DMS153 treated with DMSO at 0.1 percent for 48 hours (cell line): ENCODE data around the gene NHLRC4.

Experiments
- DNase-seq: peaks from one replicate; lab custom pipeline; 2025; ENCODE audit not compliant: unreplicated experiment; lab: John Stamatoyannopoulos, UW

Gene NHLRC4

DNA sequence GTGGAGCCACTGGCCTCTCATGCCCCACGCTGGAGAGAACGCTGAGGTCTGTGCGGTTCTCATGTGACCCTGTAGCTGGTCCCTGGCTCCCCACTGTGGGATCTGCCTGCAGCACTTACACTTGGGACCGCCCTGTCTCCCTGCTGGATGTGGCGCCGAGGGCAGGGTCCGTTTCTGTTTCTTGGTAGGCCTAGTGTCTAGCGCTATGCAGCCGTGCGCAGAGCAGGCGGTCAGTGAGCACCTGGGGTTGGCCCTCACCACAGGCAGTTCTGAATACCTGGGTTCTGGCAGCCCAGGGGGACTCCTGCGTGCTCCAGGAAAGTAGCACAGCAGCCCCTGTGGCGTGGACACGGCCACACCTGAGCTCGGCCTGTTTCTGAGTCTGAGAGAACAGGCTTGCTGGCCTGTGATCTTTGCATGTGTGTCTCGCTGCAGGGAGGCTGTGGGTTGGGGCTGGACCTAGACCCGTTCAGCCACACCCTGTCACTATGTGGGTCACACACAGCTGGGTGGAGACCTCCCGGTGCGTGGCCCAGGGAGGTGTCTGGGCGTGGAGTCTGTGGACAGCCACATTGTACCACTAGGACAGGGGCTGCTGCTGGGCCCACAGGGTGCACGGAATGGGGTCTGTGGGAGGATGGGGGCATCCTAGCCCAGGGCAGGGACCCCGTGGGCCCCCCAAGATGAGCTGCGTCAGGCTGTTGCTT is 36.5 kb upstream of the NHLRC4 start:
- no peak for DNase-seq

DNA sequence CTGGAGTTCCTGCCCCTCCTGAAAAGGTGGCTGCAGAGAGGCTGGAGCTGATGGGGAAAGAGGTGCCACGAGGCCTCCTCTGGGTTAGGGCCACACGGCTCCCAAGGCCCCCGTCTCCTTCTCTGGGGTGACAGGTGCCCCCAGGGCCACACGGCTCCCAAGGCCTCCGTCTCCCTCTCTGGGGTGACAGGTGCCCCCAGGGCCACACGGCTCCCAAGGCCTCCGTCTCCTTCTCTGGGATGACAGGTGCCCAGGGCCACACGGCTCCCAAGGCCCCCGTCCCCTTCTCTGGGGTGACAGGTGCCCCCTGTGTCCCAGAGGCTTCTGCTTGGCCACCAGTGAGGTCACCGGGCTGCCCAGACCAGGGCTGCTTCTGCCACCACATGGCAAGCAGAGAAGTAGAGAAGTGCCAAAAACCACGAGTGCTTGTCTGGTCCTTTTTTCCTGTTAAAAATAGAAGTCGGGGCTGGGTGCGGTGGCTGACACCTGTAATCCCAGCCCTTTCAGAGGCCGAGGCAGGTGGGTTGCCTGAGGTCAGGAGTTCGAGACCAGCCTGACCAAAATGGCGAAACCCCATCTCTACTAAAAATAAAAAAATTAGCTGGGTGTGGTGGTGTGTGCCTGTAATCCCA is 35.2 kb upstream of the NHLRC4 start:
- DNase-seq = no peak

DNA sequence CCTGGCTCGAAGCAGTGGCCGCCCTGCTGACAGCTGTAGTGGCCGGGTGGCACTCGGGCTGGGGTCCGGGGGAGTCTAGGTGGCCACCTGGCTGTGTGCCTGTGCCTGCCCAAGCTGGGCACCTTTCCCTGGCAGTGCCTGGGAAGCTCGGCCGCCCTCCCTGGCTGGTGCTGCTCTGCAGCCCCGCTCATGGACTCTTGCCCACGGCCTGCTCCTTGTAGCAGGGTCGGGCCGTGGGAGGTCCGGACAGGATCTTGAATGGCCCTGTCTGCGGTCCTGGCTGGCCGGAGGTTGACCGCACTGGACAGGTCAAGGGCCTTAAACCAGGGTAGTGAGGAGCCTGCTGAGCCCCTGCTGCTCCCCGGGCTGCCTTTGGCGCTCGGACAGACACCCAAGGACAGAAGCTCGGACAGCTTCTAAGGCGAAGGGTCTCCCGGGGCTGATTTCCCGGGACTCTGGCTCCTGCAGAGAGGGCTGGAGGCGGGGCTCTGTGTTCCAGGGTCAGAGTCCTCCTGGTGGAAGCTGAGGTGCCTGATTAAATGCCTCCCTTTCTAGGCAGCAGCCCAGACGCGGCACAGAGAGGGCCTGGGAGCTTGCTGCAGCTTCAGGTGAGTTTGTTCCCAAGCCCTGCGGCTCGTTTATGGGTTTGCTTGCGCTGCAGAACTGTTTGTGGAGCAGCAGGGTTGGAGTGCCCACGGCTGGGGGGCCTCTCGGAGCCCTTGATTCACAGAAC is 33.2 kb upstream of the NHLRC4 start:
- DNase-seq = no peak

DNA sequence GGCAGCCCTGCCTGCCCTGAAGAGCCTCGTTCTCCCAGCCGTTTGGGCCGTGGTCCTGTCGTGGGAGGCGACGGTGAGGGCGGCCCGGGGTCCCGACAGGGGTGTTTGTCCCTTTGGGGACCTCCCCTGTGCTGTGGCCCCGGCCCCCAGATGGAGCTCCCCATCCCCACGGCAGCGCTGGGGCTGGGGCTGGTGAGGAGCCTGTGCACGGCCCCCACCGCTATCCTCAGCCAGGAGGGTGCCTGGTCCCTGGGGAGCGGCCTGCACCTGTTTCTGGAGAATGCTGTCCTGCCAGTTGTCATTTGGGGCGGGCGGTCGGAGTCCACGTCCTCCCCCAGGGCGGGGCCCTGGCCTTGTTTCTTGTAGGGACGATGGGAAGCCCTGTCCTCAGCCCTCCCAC is 32.7 kb upstream of the NHLRC4 start:
- DNase-seq = no peak

DNA sequence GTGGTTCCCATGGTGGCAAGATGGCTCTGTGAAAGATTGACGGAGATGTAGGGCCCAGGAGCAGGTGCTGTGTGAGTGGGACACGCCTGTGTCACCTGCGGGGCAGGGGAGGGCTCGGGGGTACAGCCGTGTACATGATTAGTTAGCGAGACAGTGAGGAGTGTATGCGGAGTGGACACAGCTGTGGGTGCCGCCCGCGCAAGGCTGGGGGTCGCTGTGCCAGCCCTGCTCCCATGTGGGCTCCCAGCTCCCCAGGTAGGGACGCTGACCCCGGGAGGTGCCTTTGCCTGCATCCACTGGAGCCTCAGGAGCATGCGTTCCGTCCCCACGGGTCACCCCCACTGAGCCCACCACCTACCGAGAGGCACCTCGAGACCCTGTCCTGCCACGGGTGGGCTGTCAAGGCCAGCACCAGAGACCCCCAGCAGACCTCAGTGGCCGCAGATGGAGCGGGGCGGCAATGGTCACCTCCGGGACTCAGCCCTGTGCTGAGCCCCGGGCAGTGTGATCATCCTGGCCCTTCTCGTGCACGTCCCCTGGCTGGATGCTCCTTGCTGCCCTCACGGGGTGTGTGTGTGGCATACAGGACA is 31.9 kb upstream of the NHLRC4 start:
- no peak for DNase-seq

DNA sequence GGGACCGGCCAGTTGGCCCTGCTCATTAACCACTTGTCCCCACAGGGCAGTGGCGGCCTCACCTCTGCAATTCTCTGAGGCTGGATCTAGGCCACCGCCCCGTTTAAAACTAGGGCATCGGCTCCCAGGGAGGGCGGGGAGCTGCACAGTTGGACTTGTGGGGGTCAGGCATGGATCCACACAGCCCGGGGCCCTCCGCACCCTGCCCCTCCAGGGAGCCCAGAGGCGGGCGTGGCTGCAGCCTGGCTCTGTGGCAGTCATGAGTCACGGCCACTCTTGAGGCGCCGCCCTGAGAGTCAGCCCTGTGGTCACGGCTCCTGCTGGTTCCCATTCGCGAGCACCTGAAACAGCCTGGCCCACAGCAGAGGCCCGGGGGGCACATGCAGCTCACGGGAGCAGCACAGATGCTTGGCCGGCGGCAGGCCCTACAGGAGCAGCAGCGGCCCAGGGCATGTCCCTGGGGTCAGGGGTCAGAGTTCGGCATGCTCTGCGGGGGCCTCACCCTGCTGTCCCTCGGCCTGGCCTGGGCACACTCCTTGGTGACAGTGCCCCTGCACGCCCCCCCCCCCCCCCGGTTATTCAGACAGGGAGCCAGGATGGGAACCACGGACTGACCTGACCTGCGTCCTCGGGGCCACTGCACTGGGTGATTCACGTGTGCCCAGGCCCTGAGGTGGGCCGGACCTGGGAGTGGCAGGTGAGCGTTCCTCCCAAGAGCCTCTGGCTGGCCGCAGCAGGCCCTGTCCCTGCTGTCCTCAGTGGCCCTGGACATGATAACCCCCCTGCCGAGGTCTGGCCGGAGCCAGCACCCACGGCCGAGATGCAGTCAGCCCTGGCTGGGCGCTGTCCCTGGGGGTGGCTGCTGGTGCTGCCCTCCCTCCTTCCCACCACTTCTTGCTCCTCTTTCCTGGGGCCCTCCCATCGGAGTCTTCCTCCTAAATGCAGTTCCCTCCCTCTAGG is 31.1 kb upstream of the NHLRC4 start:
- no peak for DNase-seq

DNA sequence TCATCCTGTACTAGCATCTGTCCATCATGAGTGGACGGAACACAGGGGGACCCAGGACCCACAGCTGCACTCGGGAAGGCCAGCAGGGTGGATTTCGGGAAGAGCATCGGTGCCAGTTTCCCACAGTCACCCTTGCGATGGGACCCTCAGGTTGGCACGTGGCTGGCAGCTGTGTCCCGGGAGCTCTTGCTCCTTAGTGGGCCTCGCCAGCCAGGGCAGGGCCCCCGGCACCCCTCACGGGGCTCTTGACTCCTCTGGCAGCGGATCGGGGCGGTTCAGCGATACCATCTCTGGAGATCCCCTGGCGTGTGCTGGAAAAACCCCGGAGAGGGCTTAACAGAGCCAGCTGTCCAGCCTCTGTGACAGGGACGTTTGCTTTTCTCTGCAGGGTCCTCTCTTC is 30.1 kb upstream of the NHLRC4 start:
- DNase-seq = no peak

DNA sequence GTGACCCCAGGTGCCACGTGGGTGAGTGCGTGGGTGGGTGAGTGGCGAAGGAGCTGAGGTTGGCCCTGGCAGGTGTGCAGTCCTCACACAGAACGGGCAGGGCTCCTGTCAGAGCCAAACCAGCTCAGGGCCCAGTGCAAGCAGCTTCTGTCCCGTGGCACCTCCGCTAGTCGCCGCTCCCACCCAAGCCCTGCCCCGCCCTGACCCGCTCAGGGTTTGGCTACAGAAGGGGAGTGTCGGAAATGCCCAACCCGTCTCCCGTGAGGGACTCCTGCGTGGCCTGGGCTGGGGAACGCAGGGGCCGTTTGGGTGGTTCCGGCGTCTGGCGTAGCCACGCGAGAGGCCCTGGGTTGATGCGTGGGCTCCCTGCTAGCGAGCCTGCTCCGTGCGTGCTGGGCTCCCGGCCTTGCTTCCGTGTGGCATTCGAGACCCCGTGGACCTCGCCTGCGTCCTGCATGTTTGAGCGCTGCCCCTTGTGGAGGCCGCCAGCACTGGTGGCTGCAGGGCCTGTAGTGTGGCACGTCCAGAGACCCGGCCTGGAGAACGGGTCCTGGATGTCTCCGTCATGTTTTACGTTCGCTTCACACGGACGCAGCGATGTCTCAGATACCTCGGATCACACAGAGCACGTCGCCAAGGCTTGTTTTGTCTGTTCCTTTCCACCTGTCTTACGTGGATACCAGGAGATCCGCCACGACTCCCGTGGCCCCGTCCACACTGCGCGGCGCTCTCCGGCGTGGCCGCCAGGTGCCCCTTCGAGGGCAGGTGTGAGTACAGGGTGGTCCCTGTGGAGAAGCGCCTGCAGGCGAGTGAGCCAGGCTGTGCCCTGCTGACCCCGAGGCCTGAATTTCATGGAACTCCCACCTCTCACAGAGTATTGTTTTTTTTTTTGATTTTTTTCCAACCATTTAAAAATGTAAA is 29.1 kb upstream of the NHLRC4 start:
- no peak for DNase-seq

DNA sequence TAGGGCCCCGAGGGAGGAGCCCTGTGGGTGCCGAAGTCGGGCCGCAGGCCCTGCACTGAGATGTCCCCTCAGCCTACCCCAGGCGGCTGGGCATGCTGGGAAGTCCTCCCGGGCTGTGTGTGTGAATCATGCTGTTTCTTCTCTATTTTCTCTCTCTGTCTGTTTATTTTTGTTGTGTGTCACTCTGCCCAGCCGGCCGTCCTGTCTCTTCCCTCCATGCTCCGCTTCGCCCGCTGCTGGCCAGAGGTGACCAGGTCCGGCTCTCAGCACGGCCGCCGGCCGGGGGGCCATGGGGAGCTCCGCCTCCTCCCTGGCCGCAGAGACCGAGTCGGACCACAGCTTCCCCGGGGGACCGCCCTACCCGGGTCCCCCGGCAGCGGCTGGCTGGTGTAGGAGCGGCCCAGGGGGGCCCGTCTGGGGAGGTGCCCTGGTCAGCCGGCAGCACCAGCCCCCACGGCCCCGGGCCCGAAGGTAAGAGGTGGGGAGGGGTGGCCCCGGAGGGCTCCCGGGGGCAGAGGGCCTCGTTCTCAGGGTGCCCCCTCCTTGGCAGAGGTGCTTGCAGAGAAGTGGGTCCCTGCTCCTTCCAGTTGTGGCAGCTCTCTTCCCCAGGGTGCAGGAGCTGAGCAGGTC is 26.8 kb upstream of the NHLRC4 start:
- no peak for DNase-seq

DNA sequence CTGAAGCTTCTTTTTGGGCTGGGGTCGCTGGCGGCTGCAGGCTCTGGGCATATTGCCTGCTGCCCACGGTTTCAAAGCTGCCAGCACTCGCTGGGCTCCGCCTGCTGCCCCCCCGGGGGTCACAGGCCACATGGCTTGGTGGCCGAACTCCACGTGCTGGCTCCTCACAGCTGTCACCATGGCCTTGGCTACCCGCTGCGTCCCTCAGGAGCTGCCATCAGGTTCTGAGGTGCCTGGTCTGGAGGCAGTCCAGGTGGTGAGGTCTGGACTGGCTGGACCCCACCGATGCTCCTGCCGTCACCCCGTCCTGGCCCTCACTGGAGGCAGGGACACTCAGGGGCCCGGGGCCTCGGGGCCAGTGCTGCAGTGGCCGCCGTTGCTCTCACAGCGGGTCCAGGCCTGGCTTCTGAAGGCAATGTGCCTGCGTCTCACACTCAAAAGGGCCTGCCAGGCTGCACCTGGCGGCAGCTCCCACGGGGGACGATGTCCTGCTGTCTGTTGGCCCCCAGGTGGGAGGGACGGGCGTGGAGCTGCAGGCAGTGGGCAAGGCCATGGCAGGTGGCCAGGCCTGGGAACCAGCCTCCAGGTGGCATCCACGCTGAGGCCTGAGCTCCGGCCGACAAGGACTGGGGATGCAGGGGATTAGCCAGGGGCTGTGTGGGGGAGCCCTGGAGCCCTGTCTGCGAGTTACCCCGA is 26.0 kb upstream of the NHLRC4 start:
- DNase-seq = no peak

DNA sequence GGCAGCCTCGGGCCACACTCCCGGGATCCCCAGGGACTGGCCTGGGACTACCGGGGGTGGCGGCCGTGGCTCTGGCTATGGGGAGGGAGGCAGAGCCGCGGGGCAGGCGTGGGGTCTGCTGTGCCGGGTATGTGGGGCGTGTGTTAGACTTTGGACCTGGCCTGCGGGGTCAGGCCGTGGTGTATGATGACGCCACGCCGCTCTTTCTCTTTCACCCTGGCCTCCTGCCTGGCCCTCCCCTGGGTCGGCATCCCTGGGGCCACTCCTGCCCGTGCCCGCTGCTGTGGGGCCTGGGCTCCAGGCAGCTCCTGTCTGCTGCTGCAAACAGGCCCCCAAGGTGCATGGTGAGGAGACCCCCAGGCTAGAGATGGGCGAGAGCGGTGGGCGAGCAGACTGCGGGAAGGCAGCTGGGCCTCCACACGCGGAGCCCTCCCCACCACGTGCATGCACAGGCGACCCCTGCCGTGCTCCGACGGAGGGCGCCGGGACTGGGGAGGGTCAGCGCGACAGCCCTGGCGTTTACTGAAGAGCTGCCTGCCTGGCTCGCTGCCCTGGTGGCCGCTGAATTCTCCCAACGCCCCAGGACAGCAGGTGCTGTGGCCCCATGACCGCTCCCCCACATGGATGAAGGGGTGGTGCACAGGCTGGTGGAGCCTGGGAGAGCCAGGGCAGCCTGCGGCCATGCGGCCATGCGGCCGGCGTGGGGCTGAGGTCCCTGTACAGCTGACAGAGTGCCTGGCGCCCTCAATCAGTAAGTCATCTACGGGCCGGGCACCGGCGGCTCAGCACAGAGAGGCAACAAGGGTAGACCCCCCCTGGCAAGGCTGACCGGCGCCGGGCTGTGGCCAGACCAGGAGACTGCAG is 23.3 kb upstream of the NHLRC4 start:
- DNase-seq = no peak

DNA sequence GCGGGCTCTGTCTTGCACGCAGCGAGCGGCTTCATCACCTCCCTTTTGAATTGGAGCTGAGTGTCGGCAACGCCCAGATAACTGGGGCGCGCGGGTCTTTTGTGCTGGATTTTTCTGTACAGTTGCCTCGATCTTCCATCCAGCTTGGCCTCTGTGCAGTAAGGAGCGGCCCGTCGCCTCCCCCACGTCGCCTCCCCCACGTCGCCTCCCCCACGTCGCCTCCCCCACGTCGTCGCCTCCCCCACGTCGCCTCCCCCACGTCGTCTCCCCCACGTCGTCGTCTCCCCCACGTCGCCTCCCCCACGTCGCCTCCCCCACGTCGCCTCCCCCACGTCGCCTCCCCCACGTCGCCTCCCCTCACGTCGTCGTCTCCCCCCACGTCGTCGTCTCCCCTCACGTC is 22.3 kb upstream of the NHLRC4 start:
- no peak for DNase-seq

DNA sequence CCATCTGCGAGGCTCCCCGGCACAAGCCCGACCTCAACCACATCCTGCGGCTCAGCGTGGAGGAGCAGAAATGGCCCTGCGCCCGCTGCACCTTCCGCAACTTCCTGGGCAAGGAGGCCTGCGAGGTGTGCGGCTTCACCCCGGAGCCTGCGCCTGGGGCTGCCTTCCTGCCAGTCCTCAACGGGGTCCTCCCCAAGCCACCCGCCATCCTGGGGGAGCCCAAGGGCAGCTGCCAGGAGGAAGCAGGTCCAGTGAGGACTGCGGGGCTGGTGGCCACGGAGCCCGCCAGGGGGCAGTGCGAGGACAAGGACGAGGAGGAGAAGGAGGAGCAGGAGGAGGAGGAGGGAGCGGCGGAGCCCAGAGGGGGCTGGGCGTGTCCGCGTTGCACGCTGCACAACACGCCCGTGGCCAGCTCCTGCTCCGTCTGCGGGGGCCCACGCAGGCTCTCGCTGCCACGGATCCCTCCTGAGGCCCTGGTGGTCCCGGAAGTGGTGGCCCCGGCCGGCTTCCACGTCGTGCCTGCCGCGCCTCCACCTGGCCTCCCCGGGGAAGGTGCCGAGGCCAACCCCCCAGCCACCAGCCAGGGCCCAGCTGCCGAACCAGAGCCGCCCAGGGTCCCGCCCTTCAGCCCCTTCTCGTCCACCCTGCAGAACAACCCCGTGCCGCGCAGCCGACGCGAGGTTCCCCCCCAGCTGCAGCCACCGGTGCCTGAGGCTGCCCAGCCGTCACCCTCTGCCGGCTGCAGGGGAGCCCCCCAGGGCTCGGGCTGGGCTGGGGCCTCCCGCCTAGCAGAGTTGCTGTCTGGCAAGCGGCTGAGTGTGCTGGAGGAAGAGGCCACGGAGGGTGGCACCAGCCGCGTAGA is 19.7 kb upstream of the NHLRC4 start:
- peak; percentile 37 for DNase-seq

DNA sequence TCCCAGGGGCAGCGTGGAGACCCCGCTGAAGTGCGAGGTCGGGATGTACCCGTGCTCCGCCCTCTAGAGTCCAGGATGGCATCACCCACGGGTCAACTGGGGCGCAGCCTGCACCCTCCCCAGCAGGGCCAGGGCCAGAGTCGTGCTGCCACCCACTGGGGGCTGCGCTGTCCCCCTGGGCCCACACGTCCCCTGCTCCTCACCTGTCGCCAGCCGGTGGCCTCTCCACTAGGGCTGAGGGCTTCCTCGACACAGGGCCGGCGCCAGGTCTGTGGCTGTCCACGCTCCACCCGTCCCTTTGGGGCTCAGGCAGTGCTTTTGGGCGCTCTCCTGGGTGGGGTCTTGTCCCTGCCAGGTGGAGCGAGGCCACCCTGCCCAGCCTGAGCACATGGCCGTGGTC is 18.2 kb upstream of the NHLRC4 start:
- DNase-seq = no peak

DNA sequence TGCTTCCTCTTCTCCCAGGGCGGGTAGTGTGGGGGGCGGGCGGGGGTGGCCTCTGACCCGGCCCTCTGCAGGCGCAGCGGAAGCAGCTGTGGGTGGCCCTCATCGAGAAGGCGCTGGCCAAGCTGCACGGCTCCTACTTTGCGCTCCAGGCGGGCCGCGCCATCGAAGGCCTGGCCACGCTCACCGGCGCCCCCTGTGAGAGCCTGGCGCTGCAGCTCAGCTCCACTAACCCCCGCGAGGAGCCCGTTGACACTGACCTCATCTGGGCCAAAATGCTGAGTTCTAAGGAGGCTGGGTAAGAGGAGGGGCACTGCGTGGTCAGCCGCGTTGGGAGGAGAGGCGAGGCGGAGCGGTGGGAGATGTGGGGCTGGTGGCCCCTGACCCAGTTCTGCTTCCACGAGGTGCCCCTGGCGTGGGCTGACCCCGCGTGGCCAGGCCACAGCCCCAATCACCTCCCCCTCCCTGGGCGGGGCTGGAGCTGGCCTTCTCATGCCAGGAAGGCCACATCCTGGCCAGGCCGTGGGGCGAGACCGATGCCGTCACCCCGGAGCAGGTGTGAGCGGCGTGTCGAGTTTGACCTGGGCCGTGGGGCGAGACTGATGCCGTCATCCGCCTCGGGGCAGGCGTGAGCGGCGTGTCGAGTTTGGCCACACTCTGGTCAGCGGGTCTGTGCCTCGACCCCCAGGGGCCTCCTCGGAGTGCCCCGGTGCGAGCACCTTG is 17.1 kb upstream of the NHLRC4 start:
- no peak for DNase-seq

DNA sequence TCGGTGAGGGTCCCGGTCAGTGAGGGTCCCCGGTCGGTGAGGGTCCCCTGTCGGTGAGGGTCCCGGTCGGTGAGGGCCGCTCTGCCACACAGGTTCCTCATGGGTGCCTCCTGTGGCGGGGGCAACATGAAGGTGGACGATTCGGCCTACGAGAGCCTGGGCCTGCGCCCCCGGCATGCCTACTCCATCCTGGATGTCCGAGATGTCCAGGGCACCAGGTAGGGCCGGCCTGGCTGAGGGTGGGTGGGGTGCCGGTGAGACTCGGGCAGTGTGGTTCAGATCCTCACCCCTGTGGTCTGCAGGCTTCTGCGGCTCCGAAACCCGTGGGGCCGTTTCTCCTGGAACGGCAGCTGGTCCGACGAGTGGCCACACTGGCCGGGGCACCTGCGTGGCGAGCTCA is 15.6 kb upstream of the NHLRC4 start:
- no peak for DNase-seq
